Measurements from ENCODE around the gene PARP9.

PARP9 gene

DNA sequence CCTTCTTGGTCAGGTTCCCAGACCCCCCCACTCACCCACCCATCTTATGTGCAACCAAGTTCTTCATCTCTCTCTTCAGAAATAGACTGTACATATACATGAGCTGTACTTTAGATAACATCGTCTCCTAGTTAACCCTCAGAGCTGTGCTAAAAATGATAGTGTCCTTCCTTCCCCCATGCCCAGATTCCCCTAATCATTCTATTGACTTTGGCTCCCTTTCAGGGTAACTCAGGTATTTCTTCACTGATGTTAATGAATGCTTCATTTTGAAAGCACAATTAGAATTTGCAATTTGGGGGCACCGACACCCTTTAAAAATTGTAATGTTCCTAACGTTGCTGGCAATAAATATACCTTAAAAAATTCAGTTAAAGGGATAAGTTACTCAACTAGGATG lies 10.9 kb downstream of the PARP9 start:
- TF ChIP-seq ZNF384 (IDR thresholded peaks at IDR 0.05): no peak
- TF ChIP-seq, protein P1, sequence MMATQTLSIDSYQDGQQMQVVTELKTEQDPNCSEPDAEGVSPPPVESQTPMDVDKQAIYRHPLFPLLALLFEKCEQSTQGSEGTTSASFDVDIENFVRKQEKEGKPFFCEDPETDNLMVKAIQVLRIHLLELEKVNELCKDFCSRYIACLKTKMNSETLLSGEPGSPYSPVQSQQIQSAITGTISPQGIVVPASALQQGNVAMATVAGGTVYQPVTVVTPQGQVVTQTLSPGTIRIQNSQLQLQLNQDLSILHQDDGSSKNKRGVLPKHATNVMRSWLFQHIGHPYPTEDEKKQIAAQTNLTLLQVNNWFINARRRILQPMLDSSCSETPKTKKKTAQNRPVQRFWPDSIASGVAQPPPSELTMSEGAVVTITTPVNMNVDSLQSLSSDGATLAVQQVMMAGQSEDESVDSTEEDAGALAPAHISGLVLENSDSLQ (IDR thresholded peaks at IDR 0.05): no peak
- no peak for TF ChIP-seq NFRKB (IDR thresholded peaks at IDR 0.05)
- no peak for TF ChIP-seq FOXK2 (IDR thresholded peaks at IDR 0.05)
- no peak for TF ChIP-seq CTBP1 (IDR thresholded peaks at IDR 0.05; ENCODE audit: borderline replicate concordance)
- no peak for TF ChIP-seq LEF1 (IDR thresholded peaks at IDR 0.05; ENCODE audit: borderline replicate concordance)
- TF ChIP-seq SP1 (IDR thresholded peaks at IDR 0.05): no peak
- TF ChIP-seq L3MBTL2 (conservative IDR thresholded peaks at IDR 0.05): no peak
- no peak for TF ChIP-seq ARNT (IDR thresholded peaks at IDR 0.05)
- TF ChIP-seq TARDBP (IDR thresholded peaks at IDR 0.05): no peak
- TF ChIP-seq FOXA1 (IDR thresholded peaks at IDR 0.05): no peak
- TF ChIP-seq BHLHE40 (IDR thresholded peaks at IDR 0.05; ENCODE audit: borderline replicate concordance): no peak
- no peak for TF ChIP-seq SUZ12 (IDR thresholded peaks at IDR 0.05)
- no peak for TF ChIP-seq FOXM1 (IDR thresholded peaks at IDR 0.05; ENCODE audit: borderline replicate concordance)
- no peak for TF ChIP-seq HDGF (IDR thresholded peaks at IDR 0.05; ENCODE audit: borderline replicate concordance)
- TF ChIP-seq ELF4 (IDR thresholded peaks at IDR 0.05): no peak
- ChIA-PET POLR2A (no interaction called here), CTCF (no interaction called here)
- no peak for DNase-seq (ENCODE audit: extremely low spot score)

DNA sequence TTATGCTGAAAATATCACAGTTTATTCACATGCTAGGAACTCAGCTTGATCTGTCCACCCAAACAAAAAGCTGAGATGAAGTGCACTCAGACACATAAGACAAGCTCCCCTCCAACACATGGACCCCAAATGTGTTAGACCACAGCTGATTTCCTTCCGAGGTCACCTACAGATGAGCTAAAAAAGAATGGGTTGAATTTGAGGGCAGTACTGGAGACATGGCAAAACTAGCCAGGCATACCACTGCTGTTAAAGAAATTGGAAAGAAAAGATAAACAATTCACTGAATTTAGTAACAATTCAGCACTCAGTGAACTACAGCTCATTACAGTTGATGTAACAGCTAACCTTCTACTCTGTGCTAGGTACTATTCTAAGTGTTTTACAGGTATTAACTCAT lies 15.5 kb downstream of the PARP9 start:
- no peak for DNase-seq (ENCODE audit: extremely low spot score)
- TF ChIP-seq FOXK2 (IDR thresholded peaks at IDR 0.05) (no peak), L3MBTL2 (conservative IDR thresholded peaks at IDR 0.05) (no peak), FOXA1 (IDR thresholded peaks at IDR 0.05) (no peak), HDGF (IDR thresholded peaks at IDR 0.05; ENCODE audit: borderline replicate concordance) (no peak), NFRKB (IDR thresholded peaks at IDR 0.05) (no peak), ZNF384 (IDR thresholded peaks at IDR 0.05) (no peak), FOXM1 (IDR thresholded peaks at IDR 0.05; ENCODE audit: borderline replicate concordance) (no peak), BHLHE40 (IDR thresholded peaks at IDR 0.05; ENCODE audit: borderline replicate concordance) (no peak), TARDBP (IDR thresholded peaks at IDR 0.05) (no peak), SUZ12 (IDR thresholded peaks at IDR 0.05) (no peak), ARNT (IDR thresholded peaks at IDR 0.05) (no peak), CTBP1 (IDR thresholded peaks at IDR 0.05; ENCODE audit: borderline replicate concordance) (no peak), SP1 (IDR thresholded peaks at IDR 0.05) (no peak), ELF4 (IDR thresholded peaks at IDR 0.05) (no peak)
- TF ChIP-seq, protein P1 (IDR thresholded peaks at IDR 0.05): no peak
- POLR2A ChIA-PET: no interaction called here
- CTCF ChIA-PET: no interaction called here

DNA sequence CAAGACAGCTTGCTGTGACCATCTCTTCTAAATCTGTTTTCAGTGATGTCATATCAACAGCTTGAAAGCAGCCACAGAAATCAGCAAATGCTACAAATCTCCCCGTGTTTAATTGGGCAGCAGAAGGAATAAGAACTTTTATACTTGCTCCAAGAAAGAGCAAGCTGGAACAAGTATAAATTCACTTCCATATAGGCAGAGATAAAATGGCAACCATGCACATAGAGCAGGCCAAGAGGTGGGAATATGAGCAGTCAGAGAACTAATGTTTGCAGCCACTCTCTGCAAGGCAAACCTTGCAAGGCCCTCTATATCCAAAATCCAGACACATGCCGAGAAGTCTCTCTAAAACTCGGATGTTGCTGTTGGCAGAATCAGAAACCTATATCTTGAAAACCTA lies 16.0 kb downstream of the PARP9 start:
- POLR2A ChIA-PET: no interaction called here
- TF ChIP-seq ZNF384 (IDR thresholded peaks at IDR 0.05): no peak
- no peak for TF ChIP-seq ARNT (IDR thresholded peaks at IDR 0.05)
- no peak for TF ChIP-seq SUZ12 (IDR thresholded peaks at IDR 0.05)
- TF ChIP-seq TARDBP (IDR thresholded peaks at IDR 0.05): no peak
- no peak for TF ChIP-seq SP1 (IDR thresholded peaks at IDR 0.05)
- TF ChIP-seq FOXA1 (IDR thresholded peaks at IDR 0.05): no peak
- TF ChIP-seq BHLHE40 (IDR thresholded peaks at IDR 0.05; ENCODE audit: borderline replicate concordance): no peak
- no peak for TF ChIP-seq L3MBTL2 (conservative IDR thresholded peaks at IDR 0.05)
- TF ChIP-seq FOXM1 (IDR thresholded peaks at IDR 0.05; ENCODE audit: borderline replicate concordance): no peak
- DNase-seq (ENCODE audit: extremely low spot score): no peak
- CTCF ChIA-PET: no interaction called here

DNA sequence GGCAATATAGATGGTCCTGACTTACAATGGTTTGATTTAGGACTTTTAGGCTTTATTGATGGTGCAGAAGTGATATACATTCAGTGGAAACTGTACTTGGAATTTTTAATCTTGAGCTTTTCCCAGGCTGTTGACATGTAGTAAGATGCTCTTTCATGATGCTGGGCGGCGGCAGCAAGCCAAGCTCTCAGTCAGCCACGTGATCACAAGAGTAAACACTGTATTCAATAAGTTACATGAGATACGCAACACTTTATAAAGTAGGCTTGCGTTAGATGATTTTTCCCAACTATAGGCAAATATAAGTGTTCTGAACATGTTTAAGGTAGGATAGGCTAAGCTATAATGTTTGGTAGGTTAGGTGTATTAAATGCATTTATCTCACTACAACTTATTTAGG lies 17.9 kb downstream of the PARP9 start:
- DNase-seq (ENCODE audit: extremely low spot score): no peak
- TF ChIP-seq TARDBP (IDR thresholded peaks at IDR 0.05): no peak
- CTCF ChIA-PET: no interaction called here
- POLR2A ChIA-PET: no interaction called here

DNA sequence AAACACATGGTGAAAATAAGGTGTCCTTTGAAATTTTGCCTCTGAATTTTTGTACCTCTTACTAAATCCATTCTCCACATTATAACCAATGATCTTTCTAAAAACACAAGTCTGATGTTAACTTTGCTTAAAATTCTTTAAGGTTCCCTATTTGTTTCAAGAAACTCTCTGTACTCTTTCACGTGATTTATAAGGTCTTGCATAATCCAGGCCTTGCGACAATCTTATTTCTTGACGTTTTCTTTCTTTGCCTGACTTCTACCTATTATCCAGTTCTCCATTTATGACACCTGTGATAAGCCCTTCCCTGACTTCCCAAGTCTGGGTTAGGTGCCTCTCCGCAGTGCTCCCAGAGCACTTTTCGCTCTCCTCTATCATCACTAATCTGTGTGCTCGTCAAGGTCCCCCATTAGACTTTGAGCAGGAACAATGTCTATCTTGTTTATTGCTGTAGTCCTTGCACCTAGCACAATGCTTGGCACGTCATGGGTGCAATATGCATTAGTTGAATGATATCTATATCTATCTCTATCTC lies 25.1 kb downstream of the PARP9 start:
- POLR2A ChIA-PET: no interaction called here
- TF ChIP-seq LEF1 (IDR thresholded peaks at IDR 0.05; ENCODE audit: borderline replicate concordance) (no peak), CTBP1 (IDR thresholded peaks at IDR 0.05; ENCODE audit: borderline replicate concordance) (no peak), FOXK2 (IDR thresholded peaks at IDR 0.05) (no peak), HDGF (IDR thresholded peaks at IDR 0.05; ENCODE audit: borderline replicate concordance) (no peak), NFRKB (IDR thresholded peaks at IDR 0.05) (no peak), ARNT (IDR thresholded peaks at IDR 0.05) (no peak), FOXA1 (IDR thresholded peaks at IDR 0.05) (no peak), ELF4 (IDR thresholded peaks at IDR 0.05) (no peak), TARDBP (IDR thresholded peaks at IDR 0.05) (no peak), ZNF384 (IDR thresholded peaks at IDR 0.05) (no peak), BHLHE40 (IDR thresholded peaks at IDR 0.05; ENCODE audit: borderline replicate concordance) (no peak), SUZ12 (IDR thresholded peaks at IDR 0.05) (no peak), FOXM1 (IDR thresholded peaks at IDR 0.05; ENCODE audit: borderline replicate concordance) (no peak), SP1 (IDR thresholded peaks at IDR 0.05) (no peak), L3MBTL2 (conservative IDR thresholded peaks at IDR 0.05) (no peak)
- TF ChIP-seq, protein P1 (IDR thresholded peaks at IDR 0.05): no peak
- DNase-seq (ENCODE audit: extremely low spot score): no peak

DNA sequence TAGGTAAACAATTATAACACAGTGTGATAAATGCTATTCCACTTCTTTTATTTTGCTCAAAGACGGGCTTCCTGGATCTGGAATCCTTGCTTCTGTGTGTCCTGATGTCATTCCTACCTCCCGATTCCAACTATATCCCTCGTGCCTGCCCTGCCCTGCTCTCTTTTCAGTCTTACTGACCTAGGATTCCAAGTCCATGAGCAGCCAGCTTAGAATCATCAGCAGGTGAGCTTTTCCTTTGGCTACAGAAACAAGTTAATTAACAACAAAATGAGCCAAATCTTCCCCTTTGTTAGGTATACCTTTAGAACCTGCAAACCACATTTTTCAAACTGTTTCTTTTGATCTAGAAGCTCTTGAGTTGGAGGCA lies 27.5 kb downstream of the PARP9 start:
- no peak for DNase-seq (ENCODE audit: extremely low spot score)
- ChIA-PET CTCF (no interaction called here), POLR2A (interaction anchor here (0.8 kb wide), 1 partner anchor 154 kb away, joined by 3 read pairs; the partner anchor contains the start of gene MIX23)
- TF ChIP-seq, protein P1 (IDR thresholded peaks at IDR 0.05): no peak
- no peak for TF ChIP-seq TARDBP (IDR thresholded peaks at IDR 0.05)
- TF ChIP-seq FOXK2 (IDR thresholded peaks at IDR 0.05): no peak
- no peak for TF ChIP-seq LEF1 (IDR thresholded peaks at IDR 0.05; ENCODE audit: borderline replicate concordance)
- no peak for TF ChIP-seq CTBP1 (IDR thresholded peaks at IDR 0.05; ENCODE audit: borderline replicate concordance)
- TF ChIP-seq L3MBTL2 (conservative IDR thresholded peaks at IDR 0.05): no peak
- TF ChIP-seq SP1 (IDR thresholded peaks at IDR 0.05): no peak
- TF ChIP-seq FOXM1 (IDR thresholded peaks at IDR 0.05; ENCODE audit: borderline replicate concordance): no peak
- TF ChIP-seq SUZ12 (IDR thresholded peaks at IDR 0.05): no peak
- TF ChIP-seq HDGF (IDR thresholded peaks at IDR 0.05; ENCODE audit: borderline replicate concordance): no peak
- TF ChIP-seq ZNF384 (IDR thresholded peaks at IDR 0.05): no peak
- no peak for TF ChIP-seq ELF4 (IDR thresholded peaks at IDR 0.05)

More for the DNA sequence above, 25.1 kb downstream of the PARP9 start:
- CTCF ChIA-PET: no interaction called here

Measured in HEK293T (cell line).